HG02571 (cell line): ENCODE data around the gene PKP3.
"Not testable (repeated sequence)": the region's sequence is repeated elsewhere in the genome, so short reads cannot be mapped to it uniquely, and the experiment has no call there.

Source experiments
- ATAC-seq: cut with Tn5 transposase; IDR thresholded peaks from one replicate; pipeline ENCODE4 v1.9.1; 2021; ENCODE audit warnings: mild to moderate bottlenecking, moderate library complexity; ENCODE audit not compliant: unreplicated experiment

The PKP3 gene

DNA sequence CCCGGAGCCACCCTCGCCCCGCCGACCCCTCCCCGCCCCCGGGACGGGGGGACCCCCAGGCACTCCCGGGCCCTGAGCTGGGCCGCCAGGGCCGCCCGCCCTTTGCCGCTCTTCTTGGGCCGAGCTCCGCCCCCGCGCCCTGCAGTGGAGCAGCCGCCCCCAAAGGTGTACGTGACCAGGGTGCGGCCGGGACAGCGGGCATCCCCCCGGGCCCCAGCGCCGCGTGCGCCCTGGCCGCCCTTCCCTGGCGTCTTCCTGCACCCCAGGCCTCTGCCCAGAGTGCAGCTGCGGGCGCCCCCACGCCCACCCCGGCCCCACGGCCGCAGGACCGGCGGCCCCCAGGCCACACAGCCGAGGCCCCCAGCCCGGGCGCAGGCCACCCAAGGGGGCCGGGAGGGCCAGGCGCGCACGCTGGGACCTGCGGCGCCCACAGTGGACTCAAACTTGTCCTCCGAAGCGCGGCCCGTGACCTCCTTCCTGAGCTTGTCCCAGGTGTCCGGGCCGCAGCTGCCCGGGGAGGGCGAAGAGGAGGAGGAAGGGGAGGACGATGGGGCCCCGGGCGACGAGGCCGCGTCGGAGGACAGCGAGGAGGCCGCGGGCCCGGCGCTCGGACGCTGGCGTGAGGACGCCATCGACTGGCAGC is 17.4 kb upstream of the PKP3 start:
- no peak for ATAC-seq

DNA sequence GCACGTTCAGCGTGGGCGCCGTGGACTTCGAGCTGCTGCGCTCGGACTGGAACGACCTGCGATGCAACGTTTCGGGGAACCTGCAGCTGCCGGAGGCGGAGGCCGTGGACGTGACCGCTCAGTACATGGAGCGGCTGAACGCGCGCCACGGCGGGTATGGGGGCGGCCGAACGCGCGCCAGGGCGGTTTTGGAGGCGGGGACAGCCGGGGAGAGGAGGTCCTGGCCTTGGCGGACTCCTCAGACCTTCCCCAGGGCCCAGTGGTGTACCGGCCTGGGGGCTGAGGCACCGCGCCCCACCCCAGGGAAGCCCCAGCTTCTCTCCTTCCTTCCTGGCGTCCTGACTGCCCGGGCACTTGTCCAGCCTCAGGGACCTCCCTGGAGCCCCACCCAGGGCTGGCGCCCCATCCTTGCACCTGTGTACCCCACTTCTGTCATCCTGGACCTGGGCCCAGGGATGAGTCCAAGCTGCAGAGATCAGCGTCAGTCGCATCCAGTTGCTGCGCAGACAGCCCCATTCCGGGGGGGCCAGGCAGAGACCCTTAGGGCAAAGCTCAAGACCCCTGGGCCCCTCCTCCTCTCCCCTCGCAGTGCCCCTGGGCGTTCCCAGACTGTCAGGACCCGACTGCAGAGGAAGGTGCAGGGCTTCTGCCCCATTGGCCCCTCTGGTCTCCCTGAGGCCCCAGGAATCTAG is 16.7 kb upstream of the PKP3 start:
- no peak for ATAC-seq

DNA sequence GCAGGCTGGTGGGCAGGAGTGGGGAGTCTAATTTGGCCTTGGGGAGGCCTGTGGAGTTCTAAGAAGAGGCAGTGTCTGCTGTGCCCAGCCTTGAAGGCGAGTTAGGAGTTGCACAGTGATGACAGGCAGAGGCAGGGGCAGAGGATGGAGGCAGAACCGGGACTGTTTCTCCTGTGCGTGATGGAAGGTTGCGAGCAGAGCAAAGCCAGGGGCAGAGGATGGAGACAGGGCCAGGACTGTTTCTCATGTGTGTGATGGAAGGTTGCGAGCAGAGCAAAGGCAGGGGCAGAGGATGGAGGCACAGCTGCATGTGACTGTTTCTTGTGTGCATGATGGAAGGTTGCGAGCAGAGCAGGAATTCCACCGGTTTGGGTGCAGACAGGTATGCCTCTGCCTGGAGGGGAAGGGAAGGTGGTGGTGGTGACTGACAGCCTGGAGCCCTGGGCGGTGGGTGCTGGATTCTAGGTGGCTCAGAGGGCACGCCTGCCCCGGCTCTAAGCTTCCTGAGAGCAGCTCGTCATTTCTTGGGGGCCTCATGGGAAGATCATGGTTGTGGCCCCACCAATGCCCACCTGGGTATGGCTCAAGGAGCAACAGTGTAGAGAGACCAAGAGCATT is 16.0 kb upstream of the PKP3 start:
- no peak for ATAC-seq

DNA sequence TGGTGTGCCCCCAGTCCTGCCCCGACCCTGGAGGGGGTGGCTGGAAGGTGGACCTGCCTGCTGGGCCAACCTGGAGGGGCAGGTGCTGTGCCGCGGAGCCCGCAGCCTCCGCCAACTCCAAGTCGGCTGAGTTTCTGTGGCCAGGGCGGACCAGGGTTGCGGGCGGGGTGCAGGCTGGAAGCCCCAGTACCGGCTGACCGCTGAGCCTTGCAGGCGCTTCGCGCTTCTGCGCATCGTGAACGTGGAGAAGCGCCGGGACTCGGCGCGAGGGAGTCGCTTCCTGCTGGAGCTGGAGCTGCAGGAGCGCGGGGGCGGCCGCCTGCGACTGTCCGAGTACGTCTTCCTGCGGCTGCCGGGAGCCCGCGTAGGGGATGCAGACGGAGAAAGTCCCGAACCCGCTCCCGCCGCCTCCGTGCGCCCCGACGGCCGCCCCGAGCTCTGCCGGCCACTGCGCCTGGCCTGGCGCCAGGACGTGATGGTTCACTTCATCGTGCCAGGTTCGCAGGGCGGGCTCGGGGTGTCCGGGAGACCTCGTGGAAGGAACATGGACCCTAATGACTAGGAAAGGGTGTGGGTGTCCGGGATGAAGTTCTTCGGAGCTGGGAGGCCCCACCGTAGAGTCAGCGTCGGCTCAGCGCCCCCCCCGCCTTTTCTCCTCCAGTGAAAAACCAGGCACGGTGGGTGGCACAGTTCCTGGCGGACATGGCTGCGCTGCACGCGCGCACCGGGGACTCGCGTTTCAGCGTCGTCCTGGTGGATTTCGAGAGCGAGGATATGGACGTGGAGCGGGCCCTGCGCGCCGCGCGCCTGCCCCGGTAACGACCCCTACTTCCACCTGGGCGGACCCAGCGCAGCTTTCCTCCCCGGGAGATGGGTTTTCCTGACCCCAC is 14.6 kb upstream of the PKP3 start:
- no peak for ATAC-seq

DNA sequence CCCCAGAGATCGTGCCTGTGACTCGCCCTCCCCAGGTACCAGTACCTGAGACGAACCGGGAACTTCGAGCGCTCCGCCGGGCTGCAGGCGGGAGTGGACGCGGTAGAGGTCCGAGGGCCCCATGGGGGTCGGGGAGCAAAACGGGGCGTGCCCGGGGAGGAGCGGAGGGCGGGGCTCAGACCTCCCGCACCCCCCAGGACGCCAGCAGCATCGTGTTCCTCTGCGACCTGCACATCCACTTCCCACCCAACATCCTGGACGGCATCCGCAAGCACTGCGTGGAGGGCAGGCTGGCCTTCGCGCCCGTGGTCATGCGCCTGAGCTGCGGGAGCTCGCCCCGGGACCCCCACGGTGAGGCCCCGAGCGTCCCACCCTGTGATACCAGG is 13.9 kb upstream of the PKP3 start:
- ATAC-seq: no peak

DNA sequence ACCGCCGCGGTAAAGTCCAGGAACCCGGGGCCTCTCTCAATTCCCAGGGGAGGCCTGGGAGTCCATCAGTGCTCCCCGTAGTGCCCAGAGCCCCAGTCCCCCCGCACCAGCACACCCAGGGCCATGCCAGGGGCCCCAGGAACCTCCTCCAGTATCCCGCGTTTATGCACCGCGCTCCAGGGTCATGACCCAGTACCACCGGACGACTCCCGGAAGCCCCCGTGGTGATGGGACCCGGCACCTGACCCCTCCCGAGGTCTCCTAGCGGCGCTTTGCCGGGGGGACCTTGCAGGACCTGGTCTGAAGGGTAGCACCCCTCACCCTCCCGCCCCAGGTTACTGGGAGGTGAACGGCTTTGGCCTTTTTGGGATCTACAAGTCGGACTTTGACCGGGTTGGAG is 13.5 kb upstream of the PKP3 start:
- ATAC-seq: no peak

DNA sequence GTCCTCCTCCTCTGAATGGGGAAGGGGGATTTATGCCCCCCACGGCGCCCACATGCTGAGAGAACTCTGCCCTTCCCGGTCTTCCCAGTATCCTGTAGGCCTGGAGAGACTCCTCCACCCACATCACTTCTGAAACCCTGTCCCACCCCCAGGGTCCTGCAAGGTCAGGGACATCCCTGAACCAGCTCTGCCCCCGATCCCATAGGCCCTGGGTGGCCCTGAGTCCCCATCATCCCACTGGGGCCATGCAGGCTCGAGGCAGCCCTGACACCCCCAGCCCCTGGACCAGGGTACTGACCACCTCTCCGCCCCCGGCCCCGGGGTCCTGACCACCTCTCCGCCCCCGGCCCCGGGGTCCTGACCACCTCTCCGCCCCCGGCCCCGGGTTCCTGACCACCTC is 13.0 kb upstream of the PKP3 start:
- no peak for ATAC-seq

DNA sequence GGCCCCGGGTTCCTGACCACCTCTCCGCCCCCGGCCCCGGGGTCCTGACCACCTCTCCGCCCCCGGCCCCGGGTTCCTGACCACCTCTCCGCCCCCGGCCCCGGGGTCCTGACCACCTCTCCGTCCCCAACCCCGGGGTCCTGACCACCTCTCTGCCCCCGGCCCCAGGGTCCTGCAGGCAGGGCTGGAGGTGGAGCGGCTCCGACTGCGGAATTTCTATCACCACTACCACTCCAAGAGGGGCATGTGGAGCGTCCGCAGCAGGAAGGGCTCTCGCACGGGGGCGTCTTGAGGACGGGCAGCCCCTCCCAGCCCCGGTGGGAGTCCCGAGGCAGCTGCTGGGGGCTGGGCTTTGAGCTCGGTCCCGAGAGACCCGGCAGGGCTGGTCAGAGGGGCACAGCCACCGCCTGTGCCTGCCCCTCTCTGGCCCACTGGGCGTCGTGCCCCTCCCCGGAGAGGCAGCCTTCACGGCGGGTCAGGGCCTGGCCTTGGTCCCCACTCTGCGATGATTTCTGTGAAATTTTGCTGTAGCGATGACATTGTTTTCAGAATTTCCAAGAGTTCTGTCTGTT is 12.4 kb upstream of the PKP3 start:
- ATAC-seq: no peak

DNA sequence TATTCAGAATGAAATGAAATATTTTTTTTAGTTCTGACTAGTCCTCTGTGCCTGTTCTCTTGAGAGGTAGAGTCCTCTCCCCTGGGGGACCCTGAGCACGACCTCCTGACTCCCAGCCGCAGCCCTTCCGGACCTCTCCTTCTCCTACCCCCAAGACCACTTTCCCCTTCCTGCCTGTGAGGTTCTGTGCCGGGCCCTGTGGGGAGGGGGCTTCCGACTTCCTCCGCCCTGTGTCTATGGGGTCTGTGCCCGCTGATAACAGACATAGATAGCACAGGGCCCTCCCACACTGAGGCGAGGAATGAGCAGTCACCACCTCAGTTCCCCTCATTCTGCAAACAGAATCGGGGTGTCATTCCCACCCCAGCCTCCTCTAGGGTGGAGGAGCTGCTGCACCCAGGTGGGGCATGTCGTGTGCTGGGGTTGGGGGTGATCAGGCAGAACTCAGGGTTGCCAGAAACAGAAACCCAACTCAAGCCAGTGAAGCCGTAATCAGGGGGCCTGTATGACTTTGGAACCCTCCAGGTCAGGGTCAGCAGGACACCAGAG is 11.9 kb upstream of the PKP3 start:
- ATAC-seq: no peak

DNA sequence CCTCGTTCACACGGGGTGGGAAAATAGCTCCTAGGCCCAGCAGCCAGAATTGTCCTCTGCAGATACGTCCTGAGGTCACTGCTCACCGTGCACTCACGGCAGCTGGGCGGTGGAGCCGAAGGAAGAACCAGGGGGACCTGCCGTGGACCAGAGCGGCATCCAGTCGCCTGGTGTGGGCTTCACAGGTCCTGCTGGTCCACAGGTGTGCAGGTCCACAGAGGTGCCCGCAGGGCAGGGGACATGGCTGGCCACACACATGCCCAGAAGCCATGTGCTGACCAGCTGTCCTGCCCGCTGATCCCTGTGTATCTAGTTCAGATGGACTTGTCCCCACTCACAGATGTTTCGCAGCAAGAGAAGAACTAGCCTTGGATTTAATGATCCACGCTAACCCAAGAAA is 10.6 kb upstream of the PKP3 start:
- no peak for ATAC-seq

DNA sequence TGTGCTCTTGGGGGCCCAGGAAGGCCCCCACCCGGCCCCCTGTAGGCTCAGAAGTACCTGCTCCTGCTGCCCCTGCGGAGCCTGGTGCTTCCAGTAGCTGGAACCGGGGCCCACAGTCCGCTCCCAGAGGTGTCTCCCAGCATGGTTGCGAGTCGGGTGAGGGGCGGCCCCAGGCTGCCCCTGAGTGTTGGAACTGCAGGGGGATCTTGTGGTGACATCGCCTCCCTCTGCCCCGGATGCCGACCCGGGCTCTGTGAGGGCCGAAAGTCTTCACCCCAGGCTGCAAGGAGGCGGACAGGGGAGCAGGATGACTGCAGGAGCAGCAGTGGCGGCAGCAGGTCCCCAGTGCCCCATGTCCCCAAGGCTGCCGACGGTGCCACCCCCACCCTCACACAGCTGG is 9.5 kb upstream of the PKP3 start:
- no peak for ATAC-seq

DNA sequence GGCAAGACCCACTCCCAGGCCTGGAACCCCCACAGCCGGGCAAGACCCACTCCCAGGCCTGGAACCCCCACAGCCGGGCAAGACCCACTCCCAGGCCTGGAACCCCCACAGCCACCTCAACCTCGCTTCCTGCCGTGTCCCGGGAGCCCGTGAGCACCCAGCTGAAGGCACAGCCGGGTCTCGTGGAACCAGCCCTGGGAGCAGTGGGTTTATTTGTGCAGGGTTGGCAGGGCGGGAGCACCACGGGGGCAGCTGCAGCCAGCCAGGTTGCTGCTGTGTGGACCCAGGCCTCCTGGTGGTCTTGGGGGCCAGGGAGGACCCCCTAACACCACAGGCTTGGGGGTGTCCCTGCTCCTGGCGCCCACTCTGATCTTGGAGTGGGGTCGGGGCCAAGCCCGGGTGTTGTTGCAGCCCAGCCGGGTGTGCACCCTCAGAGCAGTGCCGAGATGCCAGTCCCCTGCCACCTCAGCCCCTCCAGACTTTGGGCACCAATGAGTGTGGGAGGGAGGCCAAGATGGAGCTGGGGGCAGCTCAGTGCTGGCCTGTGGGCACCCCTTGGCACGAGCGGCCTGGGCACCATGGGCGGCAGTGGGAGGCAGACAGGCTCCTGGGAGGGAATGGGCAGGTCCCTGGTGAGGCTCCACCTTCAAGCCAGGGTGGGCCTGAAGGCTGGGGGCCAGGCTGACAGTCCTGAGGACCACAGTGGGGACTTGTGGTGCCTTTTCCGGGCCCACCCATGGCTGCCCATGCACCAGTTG is 8.2 kb upstream of the PKP3 start:
- ATAC-seq: no peak

DNA sequence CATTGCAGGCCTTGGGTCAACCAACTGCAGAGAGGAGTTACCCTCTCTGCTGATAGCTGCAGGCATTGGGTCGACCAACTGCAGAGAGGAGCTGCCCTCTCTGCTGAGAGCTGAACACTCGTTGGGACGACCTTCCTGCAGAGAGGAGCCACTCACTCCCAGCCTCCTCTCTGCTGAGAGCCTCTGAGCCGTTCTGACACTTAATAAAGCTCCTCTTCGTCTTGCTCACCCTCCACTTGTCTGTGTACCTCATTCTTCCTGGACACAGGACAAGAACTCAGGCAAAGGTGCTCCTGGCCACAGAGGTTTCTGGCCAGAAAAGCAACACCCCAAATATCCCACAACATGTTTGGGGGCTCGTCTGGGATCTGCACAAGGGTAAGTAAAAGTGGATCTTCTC is 7.5 kb upstream of the PKP3 start:
- ATAC-seq: no peak

DNA sequence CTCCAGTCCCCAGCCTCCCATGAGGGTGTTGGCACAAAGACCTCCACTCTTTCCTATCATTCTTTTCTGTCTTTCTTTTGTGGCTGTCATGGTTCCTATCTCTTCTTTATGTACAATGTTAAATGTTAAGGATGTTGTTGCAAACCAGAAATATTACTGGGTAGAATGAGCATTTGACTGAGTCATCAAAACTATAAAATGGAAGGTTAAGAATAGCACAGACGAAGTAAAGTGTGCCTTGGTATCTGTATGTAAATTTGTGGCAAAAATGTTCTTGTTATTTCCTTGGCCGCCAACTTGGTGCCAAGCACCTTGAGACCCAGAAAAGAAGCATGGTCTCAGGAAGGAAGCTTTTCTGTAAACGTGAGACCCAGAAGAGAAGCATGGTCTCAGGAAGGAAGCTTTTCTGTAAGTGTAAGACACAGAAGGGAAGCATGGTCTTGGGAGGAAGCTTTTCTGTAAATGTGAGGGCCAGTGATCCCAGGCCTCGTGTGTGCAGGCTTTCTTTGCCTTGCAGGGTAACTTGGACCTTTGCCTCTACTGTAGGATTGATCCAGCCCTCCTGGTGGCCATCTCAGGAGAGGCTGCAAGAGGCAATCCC is 6.7 kb upstream of the PKP3 start:
- no peak for ATAC-seq

DNA sequence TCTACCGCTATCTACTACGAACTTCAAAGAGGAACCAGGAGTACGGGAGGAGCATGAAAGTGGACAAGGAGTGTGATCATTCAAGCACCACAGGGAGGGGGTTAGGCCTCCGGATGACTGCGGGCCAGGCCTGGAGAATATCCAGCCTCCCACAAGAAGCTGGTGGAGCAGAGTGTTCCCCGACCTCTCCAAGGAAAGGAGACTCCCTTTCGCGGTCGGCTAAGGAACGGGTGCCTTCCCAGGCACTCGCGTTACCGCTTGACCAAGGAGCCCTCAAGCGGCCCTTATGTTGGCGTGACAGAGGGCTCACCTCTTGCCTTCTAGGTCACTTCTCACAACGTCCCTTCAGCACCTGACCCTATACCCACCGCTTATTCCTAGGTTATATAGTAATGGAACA is 4.6 kb upstream of the PKP3 start:
- not testable (repeated sequence) for ATAC-seq

DNA sequence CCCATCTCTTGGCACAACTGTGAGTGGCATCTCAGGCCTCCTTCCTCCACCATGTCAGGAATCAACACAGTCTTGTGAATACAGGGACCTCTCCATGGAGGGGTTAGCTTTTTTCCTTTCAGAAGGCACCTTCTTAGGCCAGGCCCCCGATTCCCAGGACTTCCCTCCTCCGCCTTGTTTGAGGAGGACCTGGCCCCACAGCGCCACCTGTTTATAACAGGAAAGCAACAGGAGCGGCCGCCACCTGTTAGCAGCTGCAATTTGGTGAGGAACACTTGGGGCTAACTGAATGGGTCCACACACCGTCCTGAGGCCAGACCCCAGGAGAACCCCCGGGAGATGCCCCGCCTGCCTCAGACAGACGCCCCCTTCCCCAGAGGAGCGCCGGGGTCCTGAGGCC is 3.8 kb upstream of the PKP3 start:
- no peak for ATAC-seq

DNA sequence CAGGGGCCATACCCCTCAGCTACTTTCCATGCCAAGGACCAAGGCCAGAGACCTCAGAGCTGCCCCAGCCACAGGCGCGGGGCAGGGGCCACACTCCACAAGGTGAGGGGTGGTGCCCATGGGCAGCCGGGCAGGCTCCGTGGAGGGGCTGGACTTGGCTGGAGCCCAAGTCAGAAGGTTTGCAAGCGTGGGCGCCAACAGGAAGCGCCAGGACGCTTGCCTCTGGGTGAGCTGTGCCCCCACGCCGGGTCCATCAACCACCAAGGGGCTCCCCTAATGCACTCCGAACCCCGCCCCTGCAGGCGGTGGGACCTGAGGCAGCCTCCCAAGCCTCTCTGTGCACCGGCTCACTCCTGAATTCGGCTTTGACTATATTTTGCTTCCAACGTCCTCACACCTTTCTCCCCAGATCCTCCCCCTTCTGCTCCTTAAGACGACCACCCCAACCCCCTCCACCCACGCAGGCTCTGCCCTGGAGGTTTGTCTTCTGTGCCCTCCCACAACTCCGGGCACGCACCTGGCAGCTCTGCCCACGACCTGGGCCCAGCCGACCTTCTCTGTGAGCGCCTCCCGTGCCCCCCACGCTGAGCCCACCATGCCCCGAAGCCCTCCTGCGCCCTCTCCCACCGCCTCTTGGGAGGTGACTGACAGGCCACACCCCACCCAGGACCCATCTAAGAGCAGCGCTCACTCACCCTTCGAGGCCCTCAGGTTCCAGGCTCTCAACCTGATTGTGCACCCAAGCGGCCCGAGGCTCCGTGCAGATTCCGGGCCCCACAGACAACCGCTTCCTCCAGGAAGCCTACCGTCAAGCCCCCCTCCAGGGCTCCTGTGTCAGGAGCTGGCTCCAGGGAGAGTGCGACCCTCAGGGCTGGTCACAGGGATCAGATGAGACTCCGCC is 2.6 kb upstream of the PKP3 start:
- no peak for ATAC-seq

DNA sequence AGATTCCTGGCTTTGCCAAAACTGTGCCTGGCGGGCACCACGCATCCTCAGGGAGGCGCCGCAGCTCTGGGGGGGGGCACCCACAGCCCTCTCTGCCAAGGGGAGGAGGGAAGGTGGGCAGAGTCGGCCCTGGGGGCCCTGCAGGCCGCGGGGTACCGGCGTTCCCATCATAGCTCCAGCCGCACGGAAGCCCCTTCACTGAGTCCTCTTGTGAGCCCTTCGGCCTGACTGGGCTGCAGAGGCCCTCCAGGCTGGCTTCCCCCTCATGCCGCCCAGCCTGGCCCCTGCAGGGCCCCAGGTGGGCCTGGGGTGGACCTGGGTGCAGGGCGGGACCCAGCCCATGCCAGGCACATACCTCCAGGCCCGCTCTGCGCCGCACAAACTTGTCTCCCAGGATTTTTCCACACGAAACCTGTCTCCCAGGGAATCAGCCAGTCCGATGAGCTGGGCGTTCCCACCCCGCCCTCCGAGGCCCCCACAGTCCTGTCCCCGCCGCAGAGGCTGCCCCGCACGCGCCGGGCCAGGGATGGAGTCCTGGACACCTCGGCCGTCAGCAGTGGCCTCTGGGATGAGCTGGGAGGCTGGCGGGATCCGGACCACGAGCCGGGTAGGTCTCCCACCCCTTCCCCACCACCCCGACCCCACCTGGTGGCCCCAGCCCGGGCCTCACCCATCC is 1.8 kb upstream of the PKP3 start:
- no peak for ATAC-seq
